Stimulated activated CD4-positive, alpha-beta T cell treated with anti-CD3 and anti-CD28 coated beads, Interleukin-2, amount 100 ng/mL, for 24 hours (primary cell): ENCODE data around the gene CIPC.

Experiments
- DNase-seq, 2 donors: peaks; one replicate each; pipeline ENCODE4 v3.0.0-alpha.2; 2020

CIPC gene

DNA sequence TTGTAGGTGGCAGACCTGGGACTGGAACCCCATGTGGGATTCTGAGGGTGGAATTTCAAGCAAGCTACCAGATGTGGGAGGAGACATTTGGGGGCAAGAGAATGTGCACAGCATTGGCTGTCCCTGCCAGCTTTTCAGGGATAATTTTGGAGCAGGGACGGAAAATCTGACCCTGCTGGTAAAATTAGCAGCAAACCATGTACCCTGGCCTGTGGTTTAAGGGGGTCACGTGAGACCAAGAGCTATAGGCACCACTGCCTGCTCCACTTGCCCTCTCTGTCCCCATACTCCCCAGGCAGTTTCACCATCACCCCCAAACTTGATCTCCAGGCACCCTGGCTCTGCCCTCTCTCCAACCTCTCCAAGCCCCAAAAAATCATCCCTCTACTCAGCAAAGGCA, 57.0 kb downstream of the CIPC start:
- DNase-seq = no peak

DNA sequence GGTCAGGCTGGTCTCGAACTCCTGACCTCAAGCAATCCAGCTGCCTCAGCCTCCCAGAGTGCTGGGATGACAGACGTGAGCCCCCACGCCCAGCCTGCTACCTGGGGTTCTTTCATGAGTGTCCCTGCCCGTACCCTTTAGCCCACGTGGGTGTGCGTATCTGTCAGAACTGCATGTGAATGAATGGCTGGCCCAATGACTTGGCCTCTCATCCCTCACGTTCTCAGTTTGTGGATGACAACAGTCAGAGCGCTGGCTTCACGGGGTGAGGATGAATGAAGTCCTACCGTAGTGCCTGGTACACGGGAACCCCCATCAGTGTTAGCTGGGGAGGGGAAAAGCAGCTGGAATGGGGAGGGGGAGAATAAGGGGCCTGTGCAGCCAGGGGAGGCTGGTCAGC, 59.7 kb downstream of the CIPC start:
- DNase-seq = no peak

DNA sequence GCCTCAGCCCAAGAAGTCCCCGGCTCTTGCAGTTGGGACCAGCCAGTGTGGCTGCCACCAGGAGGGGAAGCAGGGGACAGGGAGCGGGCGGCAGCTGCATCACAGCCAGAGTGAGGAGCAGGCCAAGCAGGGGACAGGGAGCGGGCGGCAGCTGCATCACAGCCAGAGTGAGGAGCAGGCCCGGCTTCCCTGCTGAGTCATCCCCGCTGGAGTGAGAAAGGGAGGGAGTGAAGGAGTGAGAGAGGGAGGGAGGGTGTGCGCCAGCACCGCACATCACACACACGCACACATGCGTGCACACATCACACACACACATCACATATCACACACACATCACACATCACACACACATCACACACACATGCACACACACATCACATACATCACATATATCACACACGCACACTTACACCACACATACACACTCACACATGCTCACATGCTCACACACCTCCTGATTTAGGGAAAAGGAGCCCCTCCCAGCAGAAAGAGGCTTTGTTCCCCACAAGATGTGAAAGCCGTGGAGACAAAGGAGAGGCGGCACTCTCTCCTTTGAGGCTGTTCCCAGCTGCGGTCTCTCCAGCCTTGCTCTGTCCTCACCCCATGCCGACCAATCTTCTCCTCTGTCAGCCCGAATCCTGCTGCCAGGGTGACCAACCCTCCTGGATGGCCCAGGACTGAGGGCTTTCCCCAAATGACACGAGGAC, 60.3 kb downstream of the CIPC start:
- DNase-seq = no peak

DNA sequence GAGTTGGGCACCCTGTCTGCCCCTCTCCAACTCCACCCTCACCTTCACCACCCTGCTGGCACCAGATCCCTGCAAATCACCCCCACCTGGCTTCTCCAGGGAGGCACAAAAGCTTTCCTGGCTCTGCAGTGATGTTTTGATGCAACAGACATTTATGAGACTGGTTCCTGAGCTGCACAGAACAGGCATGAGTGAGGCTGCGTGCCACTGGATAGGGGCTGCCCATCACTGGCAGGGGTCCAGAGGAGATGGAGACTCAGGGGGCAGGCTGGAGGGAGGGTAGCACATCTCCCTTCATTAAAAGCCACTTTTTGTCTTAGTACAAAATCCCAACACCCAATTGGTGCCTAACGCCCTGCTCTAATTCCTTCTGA, 60.8 kb downstream of the CIPC start:
- DNase-seq = no peak

DNA sequence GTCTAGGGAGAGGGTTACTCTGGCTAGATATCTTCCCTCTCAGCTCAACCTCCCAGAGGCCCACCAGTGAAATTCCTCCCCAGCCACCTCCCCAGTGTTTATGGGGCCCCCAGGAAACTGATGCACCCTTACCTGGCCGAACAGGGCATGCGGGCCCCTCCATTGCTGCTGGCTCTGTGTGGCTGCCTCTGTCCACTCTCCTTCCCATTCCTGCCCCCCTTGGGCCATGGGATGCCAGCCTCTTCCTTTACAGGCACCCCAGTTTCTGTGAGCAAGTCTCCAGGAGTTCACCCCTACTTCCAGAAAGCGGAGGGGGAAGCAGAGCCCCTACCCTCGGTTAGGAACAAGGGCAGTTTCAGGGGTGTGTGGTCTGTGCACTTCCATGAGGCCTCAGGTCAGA, 63.0 kb downstream of the CIPC start:
- DNase-seq = no peak
